Measurements from ENCODE around the gene LLGL1.

DNA sequence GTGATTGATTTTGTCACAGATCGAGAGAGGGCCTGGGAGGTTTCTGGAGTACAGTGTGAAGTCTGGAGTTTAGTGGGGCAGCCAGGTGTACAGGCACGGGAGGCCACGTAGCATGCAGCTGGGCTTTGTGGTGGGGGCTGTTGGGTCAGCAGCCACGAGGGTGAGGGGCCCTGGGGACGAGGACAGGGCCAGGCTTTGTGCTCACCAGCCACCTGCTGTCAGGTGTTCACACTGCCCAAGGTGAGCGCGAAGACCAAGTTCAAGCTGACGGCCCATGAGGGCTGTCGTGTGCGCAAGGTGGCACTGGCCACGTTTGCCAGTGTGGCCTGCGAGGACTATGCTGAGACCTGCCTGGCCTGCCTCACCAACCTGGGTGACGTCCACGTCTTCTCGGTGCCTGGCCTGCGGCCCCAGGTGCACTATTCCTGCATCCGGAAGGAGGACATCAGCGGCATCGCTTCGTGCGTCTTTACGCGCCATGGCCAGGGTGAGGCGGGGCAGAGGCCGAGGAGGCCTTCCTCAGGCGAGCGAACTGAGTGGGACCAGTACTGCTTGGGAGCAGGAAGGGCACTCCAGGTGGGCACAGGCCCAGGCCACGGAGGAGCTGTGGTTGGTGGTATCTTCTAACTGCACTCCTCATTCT, 15.9 kb downstream of the LLGL1 start:
- no peak for TF ChIP-seq POLR2AphosphoS5 (IDR thresholded peaks at IDR 0.05; ENCODE audit: low read depth, low read length)
- TF ChIP-seq, protein P1, sequence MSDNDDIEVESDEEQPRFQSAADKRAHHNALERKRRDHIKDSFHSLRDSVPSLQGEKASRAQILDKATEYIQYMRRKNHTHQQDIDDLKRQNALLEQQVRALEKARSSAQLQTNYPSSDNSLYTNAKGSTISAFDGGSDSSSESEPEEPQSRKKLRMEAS (IDR thresholded peaks at IDR 0.05): no peak
- TF ChIP-seq, protein P2, sequence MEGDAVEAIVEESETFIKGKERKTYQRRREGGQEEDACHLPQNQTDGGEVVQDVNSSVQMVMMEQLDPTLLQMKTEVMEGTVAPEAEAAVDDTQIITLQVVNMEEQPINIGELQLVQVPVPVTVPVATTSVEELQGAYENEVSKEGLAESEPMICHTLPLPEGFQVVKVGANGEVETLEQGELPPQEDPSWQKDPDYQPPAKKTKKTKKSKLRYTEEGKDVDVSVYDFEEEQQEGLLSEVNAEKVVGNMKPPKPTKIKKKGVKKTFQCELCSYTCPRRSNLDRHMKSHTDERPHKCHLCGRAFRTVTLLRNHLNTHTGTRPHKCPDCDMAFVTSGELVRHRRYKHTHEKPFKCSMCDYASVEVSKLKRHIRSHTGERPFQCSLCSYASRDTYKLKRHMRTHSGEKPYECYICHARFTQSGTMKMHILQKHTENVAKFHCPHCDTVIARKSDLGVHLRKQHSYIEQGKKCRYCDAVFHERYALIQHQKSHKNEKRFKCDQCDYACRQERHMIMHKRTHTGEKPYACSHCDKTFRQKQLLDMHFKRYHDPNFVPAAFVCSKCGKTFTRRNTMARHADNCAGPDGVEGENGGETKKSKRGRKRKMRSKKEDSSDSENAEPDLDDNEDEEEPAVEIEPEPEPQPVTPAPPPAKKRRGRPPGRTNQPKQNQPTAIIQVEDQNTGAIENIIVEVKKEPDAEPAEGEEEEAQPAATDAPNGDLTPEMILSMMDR (IDR thresholded peaks at IDR 0.05 in 2 of 3, conservative IDR thresholded peaks at IDR 0.05 in 1 of 3; ENCODE audit: borderline replicate concordance in 1 of 3, insufficient read depth in 1 of 3, low read depth in 2 of 3, low read length in 2 of 3): peak in 2 of 3 experiments; percentile 4 to 30; a peak in 1 of 6 replicates
- no peak for TF ChIP-seq YY1 (IDR thresholded peaks at IDR 0.05; ENCODE audit: extremely low read depth, insufficient replicate concordance, low read depth, low read length)
- no peak for TF ChIP-seq CEBPB (IDR thresholded peaks at IDR 0.05; ENCODE audit: low read depth)
- TF ChIP-seq EZH2 (IDR thresholded peaks at IDR 0.05): no peak
- TF ChIP-seq EZH2phosphoT487 (IDR thresholded peaks at IDR 0.05; ENCODE audit: borderline replicate concordance): no peak
- TF ChIP-seq SIN3A (IDR thresholded peaks at IDR 0.05; ENCODE audit: low read depth): no peak
- TF ChIP-seq, protein P3, sequence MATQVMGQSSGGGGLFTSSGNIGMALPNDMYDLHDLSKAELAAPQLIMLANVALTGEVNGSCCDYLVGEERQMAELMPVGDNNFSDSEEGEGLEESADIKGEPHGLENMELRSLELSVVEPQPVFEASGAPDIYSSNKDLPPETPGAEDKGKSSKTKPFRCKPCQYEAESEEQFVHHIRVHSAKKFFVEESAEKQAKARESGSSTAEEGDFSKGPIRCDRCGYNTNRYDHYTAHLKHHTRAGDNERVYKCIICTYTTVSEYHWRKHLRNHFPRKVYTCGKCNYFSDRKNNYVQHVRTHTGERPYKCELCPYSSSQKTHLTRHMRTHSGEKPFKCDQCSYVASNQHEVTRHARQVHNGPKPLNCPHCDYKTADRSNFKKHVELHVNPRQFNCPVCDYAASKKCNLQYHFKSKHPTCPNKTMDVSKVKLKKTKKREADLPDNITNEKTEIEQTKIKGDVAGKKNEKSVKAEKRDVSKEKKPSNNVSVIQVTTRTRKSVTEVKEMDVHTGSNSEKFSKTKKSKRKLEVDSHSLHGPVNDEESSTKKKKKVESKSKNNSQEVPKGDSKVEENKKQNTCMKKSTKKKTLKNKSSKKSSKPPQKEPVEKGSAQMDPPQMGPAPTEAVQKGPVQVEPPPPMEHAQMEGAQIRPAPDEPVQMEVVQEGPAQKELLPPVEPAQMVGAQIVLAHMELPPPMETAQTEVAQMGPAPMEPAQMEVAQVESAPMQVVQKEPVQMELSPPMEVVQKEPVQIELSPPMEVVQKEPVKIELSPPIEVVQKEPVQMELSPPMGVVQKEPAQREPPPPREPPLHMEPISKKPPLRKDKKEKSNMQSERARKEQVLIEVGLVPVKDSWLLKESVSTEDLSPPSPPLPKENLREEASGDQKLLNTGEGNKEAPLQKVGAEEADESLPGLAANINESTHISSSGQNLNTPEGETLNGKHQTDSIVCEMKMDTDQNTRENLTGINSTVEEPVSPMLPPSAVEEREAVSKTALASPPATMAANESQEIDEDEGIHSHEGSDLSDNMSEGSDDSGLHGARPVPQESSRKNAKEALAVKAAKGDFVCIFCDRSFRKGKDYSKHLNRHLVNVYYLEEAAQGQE (IDR thresholded peaks at IDR 0.05; ENCODE audit: low read depth): no peak
- TF ChIP-seq ZNF274 (IDR thresholded peaks at IDR 0.05; ENCODE audit: low read depth, low read length): no peak
- no peak for TF ChIP-seq RAD21 (IDR thresholded peaks at IDR 0.05; ENCODE audit: low read depth)
- TF ChIP-seq EGR1 (IDR thresholded peaks at IDR 0.05; ENCODE audit: low read depth): no peak
- no peak for TF ChIP-seq POLR2A (IDR thresholded peaks at IDR 0.05; ENCODE audit: borderline replicate concordance, extremely low read depth, insufficient read depth, insufficient read length)
- 0 out of 2 replicates have a peak, but pooled peaks have one; percentile 3 for TF ChIP-seq ZFX (IDR thresholded peaks at IDR 0.05)
